Nephron (organoid): Measurements from ENCODE around the gene XRCC1.
"Not testable (repeated sequence)": the region's sequence is repeated elsewhere in the genome, so short reads cannot be mapped to it uniquely, and the experiment has no call there.

ENCODE experiments used
- H3K27ac Mint-ChIP-seq, 3 experiments: 2 replicates each; pipeline ENCODE4 v1.8.0; 2020; ENCODE audit warnings: mixed read lengths in 3 of 3, mild to moderate bottlenecking in 2 of 3, moderate library complexity in 1 of 3
- H3K27me3 Mint-ChIP-seq: 2 replicates; pipeline ENCODE4 v1.8.0; 2021; ENCODE audit warnings: low read depth, mild to moderate bottlenecking, moderate library complexity, mixed read lengths
- H3K36me3 Mint-ChIP-seq: 2 replicates; pipeline ENCODE4 v1.8.0; 2020; ENCODE audit warnings: low read depth, mixed read lengths
- H3K4me1 Mint-ChIP-seq: 2 replicates; pipeline ENCODE4 v1.8.0; 2020; ENCODE audit warnings: mixed read lengths
- H3K4me3 Mint-ChIP-seq, 3 experiments: 2 replicates each; pipeline ENCODE4 v1.8.0; 2020; ENCODE audit warnings: mild to moderate bottlenecking in 3 of 3, mixed read lengths in 3 of 3, moderate library complexity in 2 of 3
- H3K9me3 Mint-ChIP-seq: 2 replicates; pipeline ENCODE4 v1.8.0; 2020; ENCODE audit warnings: mixed read lengths
- TF ChIP-seq, protein P1 (sequence below), 3 experiments: fragments of 200-600 bp; sonication (generic); IDR thresholded peaks; one replicate each; pipeline ENCODE4 v1.5.0; 2021; ENCODE audit warnings: antibody characterized with exemption in 3 of 3; ENCODE audit not compliant: unreplicated experiment in 3 of 3

Gene XRCC1

DNA sequence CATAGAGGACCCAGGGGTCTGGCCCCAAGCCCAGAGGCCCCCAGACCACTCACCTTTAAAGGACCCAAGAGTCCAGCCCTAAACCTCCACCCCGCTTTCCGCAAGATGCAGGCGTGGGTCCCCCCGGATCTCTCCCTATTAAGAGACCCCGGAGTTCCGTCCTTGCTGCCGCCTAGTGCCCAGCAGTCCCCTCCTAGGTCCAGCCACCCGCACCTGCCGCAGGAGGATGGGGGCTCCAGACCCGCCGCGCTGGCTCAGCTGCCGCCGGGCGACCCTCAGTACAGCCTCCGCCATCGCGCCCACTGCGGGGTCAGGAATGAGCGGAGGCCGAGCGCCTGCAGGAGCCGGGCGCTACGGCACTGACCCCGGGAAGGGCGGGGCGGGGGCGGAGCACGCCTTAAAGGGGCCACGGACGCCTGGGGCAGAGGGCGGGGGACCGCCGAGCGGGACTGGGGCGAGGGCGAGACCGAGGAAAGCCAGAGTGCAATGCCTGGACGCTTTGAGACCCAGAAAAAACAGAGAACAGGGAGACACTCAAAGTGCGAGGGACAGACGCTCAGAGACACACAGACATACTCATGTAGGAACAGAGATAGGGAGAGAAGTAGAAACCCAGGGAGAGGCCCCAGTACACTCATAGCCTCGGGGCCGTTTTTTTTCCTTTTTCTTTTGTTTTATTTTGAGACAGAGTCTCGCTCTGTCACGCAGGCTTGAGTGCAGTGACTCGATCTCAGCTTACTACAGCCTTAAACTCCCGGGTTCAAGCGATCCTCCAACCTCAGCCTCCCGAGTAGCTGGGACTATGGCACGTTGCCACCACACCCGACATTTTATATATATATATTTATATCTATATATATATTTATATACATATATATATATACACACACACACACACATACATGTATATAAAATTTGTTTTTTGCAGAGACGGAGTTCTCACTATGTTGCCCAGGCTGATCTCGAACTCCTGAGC is 48.2 kb downstream of the XRCC1 start, which contains the start of gene ETHE1:
Gene ETHE1 (minus strand): TSS at position 318 of the 976 bp plus-strand sequence. CDS start 24 bp downstream, at position 294.
- H3K4me1 Mint-ChIP-seq, result peaks cover 17% of the 10 kb centered on the region
- peak within 1 kb of the TSS; percentile 90 to 94 (median 94) for H3K4me3 Mint-ChIP-seq
- TF ChIP-seq, protein P1, sequence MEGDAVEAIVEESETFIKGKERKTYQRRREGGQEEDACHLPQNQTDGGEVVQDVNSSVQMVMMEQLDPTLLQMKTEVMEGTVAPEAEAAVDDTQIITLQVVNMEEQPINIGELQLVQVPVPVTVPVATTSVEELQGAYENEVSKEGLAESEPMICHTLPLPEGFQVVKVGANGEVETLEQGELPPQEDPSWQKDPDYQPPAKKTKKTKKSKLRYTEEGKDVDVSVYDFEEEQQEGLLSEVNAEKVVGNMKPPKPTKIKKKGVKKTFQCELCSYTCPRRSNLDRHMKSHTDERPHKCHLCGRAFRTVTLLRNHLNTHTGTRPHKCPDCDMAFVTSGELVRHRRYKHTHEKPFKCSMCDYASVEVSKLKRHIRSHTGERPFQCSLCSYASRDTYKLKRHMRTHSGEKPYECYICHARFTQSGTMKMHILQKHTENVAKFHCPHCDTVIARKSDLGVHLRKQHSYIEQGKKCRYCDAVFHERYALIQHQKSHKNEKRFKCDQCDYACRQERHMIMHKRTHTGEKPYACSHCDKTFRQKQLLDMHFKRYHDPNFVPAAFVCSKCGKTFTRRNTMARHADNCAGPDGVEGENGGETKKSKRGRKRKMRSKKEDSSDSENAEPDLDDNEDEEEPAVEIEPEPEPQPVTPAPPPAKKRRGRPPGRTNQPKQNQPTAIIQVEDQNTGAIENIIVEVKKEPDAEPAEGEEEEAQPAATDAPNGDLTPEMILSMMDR (IDR thresholded peaks at IDR 0.05; ENCODE audit: unreplicated experiment in 3 of 3), result no peak
- H3K9me3 Mint-ChIP-seq, result no peaks in the 10 kb centered on the region
- no peaks in the 10 kb centered on the region for H3K27me3 Mint-ChIP-seq
- H3K36me3 Mint-ChIP-seq, result no peaks in the 10 kb centered on the region
- peak within 1 kb of the TSS; percentile 80 to 89 (median 86) for H3K27ac Mint-ChIP-seq

DNA sequence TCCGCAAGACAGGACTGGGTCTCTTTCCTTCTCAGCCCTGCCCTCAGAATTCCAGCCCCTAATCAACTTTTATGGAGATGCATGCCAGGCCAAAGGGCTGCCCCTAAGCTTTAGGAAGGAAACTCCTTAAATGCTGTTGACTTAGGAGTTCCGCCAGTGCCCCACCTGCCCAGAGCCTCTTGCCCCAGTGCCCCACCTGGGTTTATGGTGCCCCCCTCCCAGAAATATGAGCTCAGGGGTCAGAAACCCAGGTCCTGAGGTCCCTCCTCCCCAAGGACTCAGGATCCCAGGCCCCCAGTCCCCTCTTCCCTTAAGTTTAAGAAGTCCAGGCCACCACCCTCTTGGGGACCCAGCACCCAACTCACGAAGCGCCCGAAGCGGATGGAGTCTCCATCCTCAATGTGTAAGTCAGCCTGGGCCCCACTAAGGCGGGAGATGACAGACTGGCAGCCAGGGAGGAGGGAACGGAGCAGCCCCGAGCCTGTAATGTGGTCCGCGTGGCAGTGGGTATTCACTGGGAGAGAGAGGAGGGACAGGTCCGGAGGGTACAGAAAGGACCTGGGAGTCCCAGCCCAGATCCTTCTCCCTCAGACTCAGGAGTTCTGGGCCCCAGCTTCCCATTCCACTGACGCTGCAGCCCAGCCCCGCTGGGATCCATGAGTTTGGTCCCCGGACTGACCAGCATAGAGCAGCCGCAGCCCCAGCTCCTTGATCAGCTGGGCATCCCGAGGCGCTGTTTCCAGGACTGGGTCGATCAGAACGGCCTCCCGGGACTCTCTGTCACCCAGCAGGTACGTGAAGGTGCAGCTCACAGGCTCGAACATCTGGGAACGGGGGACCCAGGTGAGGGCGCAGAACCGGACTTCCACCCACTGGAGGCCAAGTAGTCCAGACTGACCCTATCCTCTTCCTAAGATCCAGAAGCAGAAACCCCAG is 49.2 kb downstream of the XRCC1 start:
- Mint-ChIP-seq H3K27me3 (no peaks in the 10 kb centered on the region), H3K36me3 (no peaks in the 10 kb centered on the region), H3K27ac (peak overlapping the region; percentile 36 to 86 (median 80)), H3K4me1 (peaks cover 17% of the 10 kb centered on the region), H3K4me3 (peak overlapping the region; percentile 90 to 94 (median 94)), H3K9me3 (no peaks in the 10 kb centered on the region)
- TF ChIP-seq, protein P1 (IDR thresholded peaks at IDR 0.05; ENCODE audit: unreplicated experiment in 3 of 3), result no peak

DNA sequence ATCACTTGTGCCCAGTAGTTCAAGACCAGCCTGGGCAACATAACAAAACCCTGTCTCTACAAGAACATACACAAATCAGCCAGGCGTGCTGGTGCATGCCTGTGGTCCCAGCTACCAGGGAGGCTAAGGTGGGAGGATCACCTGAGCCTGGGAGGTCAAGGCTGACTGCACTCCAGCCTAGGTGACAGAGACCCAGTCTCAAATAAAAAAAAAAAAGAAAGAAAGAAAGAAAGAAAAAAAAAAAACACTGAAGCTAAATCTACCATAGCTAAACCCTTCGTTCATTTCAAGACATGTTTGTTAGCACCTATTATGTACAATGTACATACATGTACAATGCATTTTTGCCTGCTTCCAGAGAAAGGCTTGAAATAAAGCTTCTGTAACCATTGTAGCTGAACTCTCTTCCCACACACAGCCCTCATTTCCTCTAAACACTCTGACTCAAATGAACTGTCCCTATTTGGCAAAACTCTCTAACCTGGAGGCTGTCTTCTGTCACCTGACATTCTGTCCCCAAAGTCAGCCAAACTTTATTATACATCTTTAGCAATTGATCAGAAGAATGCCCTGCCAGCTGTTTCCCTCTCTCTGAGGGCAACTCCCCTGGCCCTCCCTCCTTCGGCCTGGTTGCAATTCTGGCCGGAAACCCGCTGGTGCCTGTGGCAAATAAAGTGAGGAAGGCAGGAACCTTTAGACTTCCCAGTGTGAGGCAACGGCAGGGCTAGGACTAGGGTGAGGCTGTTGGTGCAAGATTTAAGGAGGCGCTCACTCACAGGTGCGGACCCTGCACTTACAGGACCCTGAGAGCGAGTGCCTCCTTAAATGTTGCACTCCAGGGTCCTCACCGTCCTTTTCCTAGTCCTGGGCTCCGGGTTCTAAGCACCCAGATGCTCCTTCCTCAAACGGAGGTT is 50.1 kb downstream of the XRCC1 start:
- TF ChIP-seq, protein P1 (IDR thresholded peaks at IDR 0.05; ENCODE audit: unreplicated experiment in 3 of 3), result no peak
- Mint-ChIP-seq H3K36me3 (no peaks in the 10 kb centered on the region), H3K4me1 (peaks cover 17% of the 10 kb centered on the region), H3K4me3 (peak overlapping the region; percentile 90 to 94 (median 94)), H3K9me3 (no peaks in the 10 kb centered on the region), H3K27ac (peak overlapping the region; percentile 26 to 86 (median 36)), H3K27me3 (no peaks in the 10 kb centered on the region)

DNA sequence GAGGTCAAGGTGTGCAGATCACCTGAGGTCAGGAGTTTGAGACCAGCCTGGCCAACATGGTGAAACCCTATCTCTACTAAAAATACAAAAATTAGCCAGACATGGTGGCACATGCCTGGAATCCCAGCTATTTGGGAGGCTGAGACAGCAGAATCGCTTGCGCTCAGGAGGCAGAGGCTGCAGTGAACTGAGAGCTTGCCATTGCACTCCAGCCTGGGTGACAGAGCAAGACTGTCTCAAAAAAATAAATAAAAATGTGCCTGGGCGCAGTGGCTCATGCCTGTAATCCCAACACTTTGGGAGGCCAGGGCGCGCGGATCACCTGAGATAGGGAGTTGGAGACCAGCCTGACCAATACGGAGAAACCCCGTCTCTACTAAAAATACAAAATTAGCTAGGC is 51.6 kb downstream of the XRCC1 start:
- H3K27ac Mint-ChIP-seq, result peak overlapping the region in 1 of 3 experiments; percentile 59
- not testable (repeated sequence) for H3K36me3 Mint-ChIP-seq, H3K9me3 Mint-ChIP-seq, H3K27me3 Mint-ChIP-seq
- peak overlapping the region in 1 of 3 experiments; percentile 50 for H3K4me3 Mint-ChIP-seq
- H3K4me1 Mint-ChIP-seq, result peaks cover 23% of the 10 kb centered on the region

DNA sequence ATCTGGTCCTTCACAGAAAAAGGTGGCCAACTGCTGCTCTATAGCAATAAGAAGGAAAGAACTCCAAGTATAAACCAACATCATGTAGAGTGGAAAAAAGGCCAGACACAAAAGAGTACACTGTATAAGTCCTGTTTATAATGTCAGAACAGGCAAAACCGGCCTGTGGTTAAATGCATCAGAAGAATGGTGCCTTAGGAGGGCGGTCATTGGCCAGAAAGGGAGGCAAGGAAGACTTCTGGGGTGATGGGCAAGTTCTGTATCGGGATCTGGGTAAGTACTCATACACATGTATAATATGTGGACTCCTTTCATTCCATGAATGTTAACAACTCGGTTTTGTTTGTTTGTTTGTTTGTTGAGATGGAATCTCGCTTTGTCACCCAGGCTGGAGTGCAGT is 52.4 kb downstream of the XRCC1 start:
- peak overlapping the region; percentile 31 to 58 (median 40) for H3K4me3 Mint-ChIP-seq
- peaks cover 5% of the 10 kb centered on the region for H3K36me3 Mint-ChIP-seq
- no peaks in the 10 kb centered on the region for H3K27me3 Mint-ChIP-seq
- H3K4me1 Mint-ChIP-seq, result peaks cover 23% of the 10 kb centered on the region
- TF ChIP-seq, protein P1 (IDR thresholded peaks at IDR 0.05; ENCODE audit: unreplicated experiment in 3 of 3), result no peak
- no peaks in the 10 kb centered on the region for H3K9me3 Mint-ChIP-seq
- H3K27ac Mint-ChIP-seq, result peak overlapping the region in 2 of 3 experiments; percentile 22 to 67
